Breast epithelium (tissue), 3 donors: ENCODE data around the gene GCNT4.

Source experiments
- CTCF ChIP-seq, 3 donors: fragments of 450-650 bp; IDR thresholded peaks; one replicate each; pipeline ENCODE4 v1.5.1; 2016 to 2017; ENCODE audit warnings: antibody characterized with exemption in 3 of 3, mild to moderate bottlenecking in 3 of 3, moderate library complexity in 3 of 3
- POLR2A ChIP-seq: fragments of 450-650 bp; IDR thresholded peaks from one replicate; pipeline ENCODE4 v1.6.1; 2016; ENCODE audit warnings: antibody characterized with exemption, mild to moderate bottlenecking, moderate library complexity

GRCh38 chr5:75010838-75011237 is 41.5 kb downstream of the GCNT4 start:
- TF ChIP-seq CTCF (IDR thresholded peaks at IDR 0.05) (no peak), POLR2A (no peak)
